HG03575 (cell line): ENCODE results near the gene STK11.

Experiments used
- ATAC-seq: cut with Tn5 transposase; IDR thresholded peaks from one replicate; pipeline ENCODE4 v1.9.1; 2021; ENCODE audit not compliant: unreplicated experiment, insufficient number of reproducible peaks, low FRiP score; ENCODE audit errors: extremely low read depth

The STK11 gene

GRCh38 chr19:1168572-1169410 is 36.8 kb upstream of the STK11 start:
- ATAC-seq = no peak

- no peak for ATAC-seq
These were observed 36.2 kb upstream of the STK11 start for GRCh38 chr19:1169411-1169791.

- ATAC-seq = no peak
These were observed 35.4 kb upstream of the STK11 start for GRCh38 chr19:1169921-1170885.

GRCh38 chr19:1170938-1171754 is 34.4 kb upstream of the STK11 start:
- no peak for ATAC-seq

- ATAC-seq = no peak
These were observed 33.7 kb upstream of the STK11 start for GRCh38 chr19:1171755-1172352.

GRCh38 chr19:1172353-1173158 is 33.0 kb upstream of the STK11 start:
- ATAC-seq = no peak

- no peak for ATAC-seq
These were observed 32.3 kb upstream of the STK11 start for GRCh38 chr19:1173159-1173844.

- no peak for ATAC-seq
These were observed 31.5 kb upstream of the STK11 start, which contains the start of gene SBNO2 for GRCh38 chr19:1173845-1174809. TSS of gene SBNO2 (minus strand) at chr19:1174268. CDS start at chr19:1154276, 19,992 bp downstream.

GRCh38 chr19:1177322-1178114 is 28.1 kb upstream of the STK11 start:
- ATAC-seq = no peak

GRCh38 chr19:1181606-1182005 is 24.0 kb upstream of the STK11 start:
- no peak for ATAC-seq

- no peak for ATAC-seq
These were observed 23.5 kb upstream of the STK11 start for GRCh38 chr19:1182068-1182467.

- no peak for ATAC-seq
These were observed 22.9 kb upstream of the STK11 start for GRCh38 chr19:1182727-1183126.

- ATAC-seq = no peak
These were observed 21.9 kb upstream of the STK11 start for GRCh38 chr19:1183543-1184172.

- no peak for ATAC-seq
These were observed 16.2 kb upstream of the STK11 start for GRCh38 chr19:1189419-1189818.

- no peak for ATAC-seq
These were observed 6.0 kb upstream of the STK11 start for GRCh38 chr19:1199531-1199930.
